Choroid plexus epithelial cell (primary cell): ENCODE measurements around the gene CA12.
A peak's percentile ranks its signal among the peaks of the same experiment; 100 is the strongest.

ENCODE experiments used
- DNase-seq: peaks from one replicate; pipeline ENCODE4 v3.0.0-alpha.2; 2010; ENCODE audit warnings: low read depth
- H3K4me3 ChIP-seq: 2 replicates; pipeline ENCODE4 v1.5.1; 2011; ENCODE audit warnings: low read depth, mild to moderate bottlenecking, control low read depth, low read length, moderate library complexity
- TF ChIP-seq, protein P1 (sequence below): conservative IDR thresholded peaks from 2 replicates; pipeline ENCODE4 v1.5.1; 2011; ENCODE audit warnings: low read depth, mild to moderate bottlenecking, control low read depth, inconsistent platforms, low read length, moderate library complexity

The CA12 gene

DNA sequence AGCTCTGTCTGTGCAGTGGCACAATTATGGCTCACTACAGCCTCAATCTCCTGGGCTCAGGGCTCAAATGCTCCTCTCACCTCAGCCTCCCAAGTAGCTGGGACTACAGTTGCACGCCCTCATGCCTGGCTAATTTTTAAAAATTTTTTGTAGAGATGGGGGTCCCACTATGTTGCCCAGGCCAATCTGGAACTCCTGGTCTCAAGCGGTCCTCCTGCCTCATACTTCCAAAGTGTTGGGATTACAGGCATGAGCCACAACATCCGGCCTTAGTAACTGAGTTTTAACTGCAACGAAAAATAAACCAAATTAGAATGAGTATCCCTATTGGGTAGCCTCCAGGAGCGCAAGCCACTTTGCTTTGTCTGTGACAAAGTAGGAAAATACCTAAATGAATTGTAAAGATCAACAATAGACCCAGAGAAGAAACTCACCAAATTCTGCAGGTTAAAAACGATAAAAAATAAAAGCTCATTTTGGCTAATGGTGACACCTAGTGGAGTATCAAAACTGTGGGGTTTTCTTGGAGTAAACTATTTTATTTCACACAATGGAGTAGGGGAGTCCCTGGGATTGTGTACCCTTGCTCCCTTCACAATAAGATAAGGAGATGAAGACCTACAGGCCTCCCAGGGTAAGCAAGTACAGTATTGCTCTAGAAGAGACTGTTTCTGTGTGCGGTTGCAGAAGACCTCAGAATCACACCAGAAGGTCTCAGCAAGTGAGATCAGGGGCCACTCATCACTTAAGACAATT, 21.0 kb upstream of the CA12 start:
- TF ChIP-seq, protein P1, sequence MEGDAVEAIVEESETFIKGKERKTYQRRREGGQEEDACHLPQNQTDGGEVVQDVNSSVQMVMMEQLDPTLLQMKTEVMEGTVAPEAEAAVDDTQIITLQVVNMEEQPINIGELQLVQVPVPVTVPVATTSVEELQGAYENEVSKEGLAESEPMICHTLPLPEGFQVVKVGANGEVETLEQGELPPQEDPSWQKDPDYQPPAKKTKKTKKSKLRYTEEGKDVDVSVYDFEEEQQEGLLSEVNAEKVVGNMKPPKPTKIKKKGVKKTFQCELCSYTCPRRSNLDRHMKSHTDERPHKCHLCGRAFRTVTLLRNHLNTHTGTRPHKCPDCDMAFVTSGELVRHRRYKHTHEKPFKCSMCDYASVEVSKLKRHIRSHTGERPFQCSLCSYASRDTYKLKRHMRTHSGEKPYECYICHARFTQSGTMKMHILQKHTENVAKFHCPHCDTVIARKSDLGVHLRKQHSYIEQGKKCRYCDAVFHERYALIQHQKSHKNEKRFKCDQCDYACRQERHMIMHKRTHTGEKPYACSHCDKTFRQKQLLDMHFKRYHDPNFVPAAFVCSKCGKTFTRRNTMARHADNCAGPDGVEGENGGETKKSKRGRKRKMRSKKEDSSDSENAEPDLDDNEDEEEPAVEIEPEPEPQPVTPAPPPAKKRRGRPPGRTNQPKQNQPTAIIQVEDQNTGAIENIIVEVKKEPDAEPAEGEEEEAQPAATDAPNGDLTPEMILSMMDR: peak; percentile 65
- H3K4me3 ChIP-seq: no peak overlapping the region
- DNase-seq: peak; percentile 65

DNA sequence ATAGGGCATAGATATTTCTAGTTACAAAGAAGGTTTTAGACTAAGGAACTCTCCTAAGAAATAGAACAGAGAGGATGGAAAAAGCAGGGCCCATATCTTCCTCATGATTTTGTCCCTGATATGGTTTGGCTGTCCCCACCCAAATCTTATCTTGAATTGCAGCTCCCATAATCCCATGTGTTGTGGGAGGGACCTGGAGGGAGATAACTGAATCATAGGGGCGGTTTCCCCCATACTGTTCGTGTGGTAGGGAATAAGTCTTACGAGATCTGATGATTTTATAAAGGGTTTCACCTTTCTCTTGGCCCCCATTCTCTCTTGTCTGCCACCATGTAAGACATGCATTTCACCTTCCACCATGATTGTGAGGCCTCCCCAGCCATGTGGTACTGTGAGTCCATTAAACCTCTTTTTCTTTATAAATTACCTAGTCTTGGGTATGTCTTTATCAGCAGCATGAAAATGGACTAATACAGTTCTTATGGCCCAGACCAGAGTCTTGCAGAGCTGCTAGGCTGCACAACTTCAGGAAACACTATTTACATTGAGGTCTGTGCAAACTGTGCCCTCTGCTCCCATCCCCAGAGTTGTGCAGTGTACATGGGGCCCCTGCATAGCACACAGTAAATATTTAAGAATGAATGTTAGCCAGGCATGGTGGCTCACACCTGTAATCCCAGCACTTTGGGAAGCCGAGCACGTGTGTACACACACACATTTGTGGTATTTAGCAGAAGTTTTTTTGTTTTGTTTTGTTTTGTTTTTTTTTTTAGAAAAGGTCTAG, 20.3 kb upstream of the CA12 start:
- TF ChIP-seq, protein P1: no peak
- H3K4me3 ChIP-seq: no peak overlapping the region

DNA sequence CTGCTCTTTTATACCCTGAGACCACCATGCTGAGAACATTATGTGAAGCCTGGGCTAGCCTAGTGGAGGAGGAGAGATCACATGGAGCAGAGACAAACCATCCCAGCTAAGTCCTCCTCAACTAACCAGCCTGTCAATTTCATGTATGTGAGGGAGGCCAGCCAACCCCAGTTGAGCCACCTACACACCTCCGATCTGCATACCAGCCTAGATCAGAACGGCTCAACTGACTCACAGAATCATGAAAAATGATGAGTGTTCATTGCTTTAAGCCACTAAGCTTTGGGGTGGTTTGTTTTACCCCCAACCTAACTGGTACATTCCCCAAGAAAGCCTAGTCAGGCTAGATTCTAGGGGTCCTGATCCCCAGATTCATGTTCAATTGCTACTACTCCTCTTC, 19.4 kb upstream of the CA12 start:
- TF ChIP-seq, protein P1: no peak
- DNase-seq: no peak

More for the DNA sequence above, 20.3 kb upstream of the CA12 start:
- DNase-seq: no peak

DNA sequence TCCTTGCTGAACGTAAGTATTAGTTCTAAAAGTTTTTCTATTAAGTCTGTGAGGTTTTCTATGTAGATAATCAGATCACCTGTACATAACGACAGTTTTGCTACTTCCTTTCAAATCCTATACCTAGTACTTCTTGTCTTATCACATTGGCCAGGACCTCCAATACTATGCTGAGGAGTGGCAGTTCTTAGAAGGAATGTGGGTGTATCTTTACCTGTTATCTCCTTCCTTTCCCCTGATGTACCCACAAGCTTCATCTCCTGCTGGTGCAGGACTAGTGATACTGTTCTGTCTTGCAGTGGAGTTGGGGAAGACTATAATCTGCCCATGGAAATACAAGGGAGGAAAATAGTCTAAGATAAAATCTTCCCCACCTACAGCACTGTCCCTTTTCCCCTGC, 16.8 kb upstream of the CA12 start:
- no peak for DNase-seq

More for the DNA sequence above, 19.4 kb upstream of the CA12 start:
- no peak overlapping the region for H3K4me3 ChIP-seq

DNA sequence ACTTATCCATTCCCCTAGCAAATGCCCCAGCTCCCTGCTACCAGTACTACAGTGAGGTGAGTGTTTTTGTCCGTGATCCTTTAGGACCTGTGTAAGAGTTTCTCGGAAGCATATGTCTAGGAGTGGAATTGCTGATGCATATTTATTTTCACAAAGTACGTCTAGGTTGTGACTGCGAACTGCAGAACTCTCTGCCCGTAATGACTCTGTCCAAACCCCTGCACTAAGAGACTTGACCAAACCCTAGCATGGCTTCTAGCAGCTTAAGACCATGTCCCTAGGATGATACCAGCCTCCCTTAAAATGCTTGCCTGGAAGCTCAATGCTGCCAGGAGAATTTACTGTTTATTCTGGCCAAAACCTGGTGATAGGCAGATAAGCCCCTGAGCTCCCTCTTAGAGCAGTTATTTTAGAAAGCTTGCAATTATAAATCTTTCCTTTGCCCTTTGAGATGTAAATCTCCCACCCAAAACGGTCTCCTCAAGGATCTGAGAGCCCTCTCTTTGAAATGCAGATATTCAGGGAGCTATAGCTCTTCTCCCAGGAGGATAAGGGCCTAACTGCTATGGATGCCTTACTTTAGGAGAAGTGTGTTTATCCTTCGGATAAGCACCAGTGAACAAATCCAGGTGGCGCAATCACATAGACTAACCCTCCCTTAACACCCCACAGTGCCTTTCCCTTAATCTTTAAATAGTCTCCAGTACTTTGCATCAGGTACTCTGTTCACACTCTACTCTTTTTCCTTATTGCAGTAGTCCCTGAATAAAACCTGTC, 14.7 kb upstream of the CA12 start:
- TF ChIP-seq, protein P1: no peak
- no peak for DNase-seq
- H3K4me3 ChIP-seq: no peak overlapping the region

More for the DNA sequence above, 16.8 kb upstream of the CA12 start:
- no peak overlapping the region for H3K4me3 ChIP-seq
- TF ChIP-seq, protein P1: no peak

DNA sequence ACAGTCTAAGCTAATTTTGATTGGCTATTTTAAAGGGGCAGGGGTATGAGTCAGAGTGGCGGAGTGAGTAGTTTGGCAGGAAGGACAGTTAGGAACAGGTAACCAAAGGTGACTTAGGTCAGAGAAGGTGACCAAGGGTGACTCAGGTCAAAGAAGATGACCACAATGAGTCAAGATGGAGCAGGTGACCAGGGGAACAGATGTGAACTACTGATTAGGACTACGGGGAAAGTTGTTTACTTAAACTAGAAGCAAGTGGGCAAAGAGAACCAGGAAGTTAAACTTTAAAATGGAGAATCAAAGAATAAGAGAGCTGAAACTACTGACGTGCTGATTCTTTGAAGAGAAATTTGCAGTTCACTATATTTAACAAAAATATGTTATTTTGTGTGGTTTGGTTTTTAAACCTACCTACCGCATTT, 14.1 kb upstream of the CA12 start:
- TF ChIP-seq, protein P1: no peak
- no peak for DNase-seq
- no peak overlapping the region for H3K4me3 ChIP-seq
